PC-9 (cell line): ENCODE data around the gene DPH5. TPM values are rescaled to one million over a fixed set of nuclear protein-coding genes. Genes with fewer than 3 reads are reported as not detected.

ENCODE experiments used
- BruUV-seq: library from RNA; stranded (reverse); fragments of 400-500 nt; replicated peaks from 2 replicates; lab custom pipeline; 2021; lab: Mats Ljungman, UMichigan
- CTCF ChIA-PET: fragments of 300-600 bp; sonication (Branson Sonifier 250); formaldehyde crosslinking; loops from one replicate; lab custom pipeline; 2022; ENCODE audit warnings: antibody characterized with exemption; lab: Charles Lee
- POLR2A ChIA-PET: fragments of 300-600 bp; sonication (Branson Sonifier 250); formaldehyde crosslinking; loops from one replicate; lab custom pipeline; 2022; ENCODE audit warnings: antibody characterized with exemption; ENCODE audit not compliant: unreplicated experiment; lab: Charles Lee
- DNase-seq, 2 experiments: peaks; one replicate each; pipeline versions ENCODE4 v3.0.0 to v3.0.0-alpha.2; 2015 to 2022; ENCODE audit warnings: mixed read lengths in 1 of 2
- H2AFZ ChIP-seq: fragments of 200-600 bp; sonication (generic); 2 replicates; pipeline ENCODE4 v1.8.1; 2017; ENCODE audit warnings: antibody characterized with exemption
- H3F3A ChIP-seq: fragments of 200-600 bp; sonication (generic); 2 replicates; pipeline ENCODE4 v1.8.1; 2017; ENCODE audit warnings: antibody characterized with exemption, mild to moderate bottlenecking, low read depth; ENCODE audit not compliant: insufficient read depth
- H3K27ac ChIP-seq: fragments of 200-600 bp; sonication (generic); 2 replicates; pipeline ENCODE4 v1.6.1; 2016; ENCODE audit warnings: mixed run types
- H3K27me3 ChIP-seq: fragments of 200-600 bp; sonication (generic); 2 replicates; pipeline ENCODE4 v1.6.1; 2016; ENCODE audit warnings: low read depth, mixed run types; ENCODE audit not compliant: insufficient read depth
- H3K36me3 ChIP-seq: fragments of 200-600 bp; sonication (generic); 2 replicates; pipeline ENCODE4 v1.6.1; 2016; ENCODE audit warnings: low read depth, mixed run types
- H3K4me1 ChIP-seq: fragments of 200-600 bp; sonication (generic); replicated peaks from 2 replicates; pipeline ENCODE4 v1.6.1; 2016; ENCODE audit warnings: mixed run types; ENCODE audit not compliant: insufficient read depth
- H3K4me2 ChIP-seq: fragments of 200-600 bp; sonication (generic); 2 replicates; pipeline ENCODE4 v1.6.1; 2017; ENCODE audit warnings: mixed run types
- H3K4me3 ChIP-seq: fragments of 200-600 bp; sonication (generic); 2 replicates; pipeline ENCODE4 v1.6.1; 2016; ENCODE audit warnings: mixed run types
- H3K79me2 ChIP-seq: fragments of 200-600 bp; sonication (generic); 2 replicates; pipeline ENCODE4 v1.6.1; 2017; ENCODE audit warnings: low read depth, mixed run types
- H3K9me2 ChIP-seq: fragments of 200-600 bp; sonication (generic); 2 replicates; pipeline ENCODE4 v1.8.1; 2017; ENCODE audit warnings: mild to moderate bottlenecking; ENCODE audit not compliant: insufficient read depth
- H3K9me3 ChIP-seq: fragments of 200-600 bp; sonication (generic); 2 replicates; pipeline ENCODE4 v1.8.1; 2016; ENCODE audit warnings: low read depth; ENCODE audit not compliant: insufficient read depth
- H4K20me1 ChIP-seq: fragments of 200-600 bp; sonication (generic); 2 replicates; pipeline ENCODE4 v1.8.1; 2017; ENCODE audit not compliant: insufficient read depth
- EZH2 ChIP-seq: fragments of 200-600 bp; sonication (generic); IDR thresholded peaks from 2 replicates; pipeline ENCODE4 v1.8.0; 2017; ENCODE audit warnings: antibody characterized with exemption, low read depth
- intact Hi-C: fragments of 100-400 bp; cut with micrococcal nuclease; formaldehyde crosslinking; loops from one replicate; pipeline ENCODE4 v1.10.0; 2022; ENCODE audit not compliant: unreplicated experiment
- total RNA-seq: library from RNA; stranded (reverse); gene quantifications from 2 replicates; pipeline ENCODE4 v1.2.3, GENCODE V29; 2021
- TF ChIP-seq, protein P1 (sequence below): fragments of 200-600 bp; sonication (generic); conservative IDR thresholded peaks from 2 replicates; pipeline ENCODE4 v1.6.1; 2017; ENCODE audit warnings: mixed run types, antibody characterized with exemption, mild to moderate bottlenecking, moderate library complexity

The DPH5 gene
- total RNA-seq, 1 experiment from 2014 or later = 39.4 TPM

DNA sequence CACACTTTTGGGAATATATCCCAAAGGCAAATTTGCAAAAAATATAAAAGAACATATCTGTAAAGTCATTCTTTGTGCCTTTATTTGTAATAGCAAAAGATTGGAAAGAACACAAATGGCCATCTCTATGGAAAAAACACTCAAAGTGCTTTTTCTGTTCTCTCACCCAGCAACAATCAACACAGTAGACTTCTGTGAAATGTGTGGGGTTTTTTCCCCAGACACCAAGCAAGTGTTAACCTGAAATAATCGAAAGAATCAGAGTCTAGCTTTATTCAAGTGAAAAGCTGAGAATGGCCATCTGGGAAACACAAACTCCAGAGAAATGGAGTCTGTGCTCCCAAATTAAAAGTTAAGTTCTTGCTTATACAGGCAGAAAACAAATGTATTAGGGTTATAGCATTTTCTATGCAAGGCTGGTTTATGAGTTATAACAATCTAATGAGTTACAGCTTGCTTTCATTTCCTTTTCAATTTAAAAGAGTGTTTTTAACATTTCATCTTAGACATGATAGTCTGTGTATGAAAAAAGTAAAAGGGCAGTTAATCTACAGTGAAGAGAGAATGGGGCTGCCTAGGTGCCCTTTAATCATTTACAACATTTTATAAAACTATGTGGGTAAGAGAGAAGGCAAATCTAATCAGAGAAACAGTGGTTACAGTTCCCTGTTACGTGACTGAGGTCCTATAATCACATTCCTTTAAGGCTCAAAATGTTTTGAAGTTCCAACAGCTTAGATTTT lies 83.1 kb downstream of the DPH5 start:
- Histone ChIP-seq H3K36me3 (peaks cover 36% of the 10 kb centered on the region), H3K27ac (no peak overlapping the region; the same call in 1 of the 2 replicates), H3K4me2 (no peak overlapping the region), H4K20me1 (peaks cover 5% of the 10 kb centered on the region; the same call in 1 of the 2 replicates), H3K27me3 (no peaks in the 10 kb centered on the region), H3K4me3 (no peak overlapping the region), H3K9me2 (peaks cover 3% of the 10 kb centered on the region; the same call in 1 of the 2 replicates), H2AFZ (no peak overlapping the region), H3K79me2 (peaks cover 18% of the 10 kb centered on the region; the same call in 1 of the 2 replicates), H3K9me3 (no peaks in the 10 kb centered on the region), H3F3A (no peaks in the 10 kb centered on the region; the same call in 1 of the 2 replicates), H3K4me1 (peaks cover 5% of the 10 kb centered on the region; the same call in 1 of the 2 replicates)
- BruUV-seq = no TSS peak
- intact Hi-C loops = no loop called here
- TF ChIP-seq, protein P1, sequence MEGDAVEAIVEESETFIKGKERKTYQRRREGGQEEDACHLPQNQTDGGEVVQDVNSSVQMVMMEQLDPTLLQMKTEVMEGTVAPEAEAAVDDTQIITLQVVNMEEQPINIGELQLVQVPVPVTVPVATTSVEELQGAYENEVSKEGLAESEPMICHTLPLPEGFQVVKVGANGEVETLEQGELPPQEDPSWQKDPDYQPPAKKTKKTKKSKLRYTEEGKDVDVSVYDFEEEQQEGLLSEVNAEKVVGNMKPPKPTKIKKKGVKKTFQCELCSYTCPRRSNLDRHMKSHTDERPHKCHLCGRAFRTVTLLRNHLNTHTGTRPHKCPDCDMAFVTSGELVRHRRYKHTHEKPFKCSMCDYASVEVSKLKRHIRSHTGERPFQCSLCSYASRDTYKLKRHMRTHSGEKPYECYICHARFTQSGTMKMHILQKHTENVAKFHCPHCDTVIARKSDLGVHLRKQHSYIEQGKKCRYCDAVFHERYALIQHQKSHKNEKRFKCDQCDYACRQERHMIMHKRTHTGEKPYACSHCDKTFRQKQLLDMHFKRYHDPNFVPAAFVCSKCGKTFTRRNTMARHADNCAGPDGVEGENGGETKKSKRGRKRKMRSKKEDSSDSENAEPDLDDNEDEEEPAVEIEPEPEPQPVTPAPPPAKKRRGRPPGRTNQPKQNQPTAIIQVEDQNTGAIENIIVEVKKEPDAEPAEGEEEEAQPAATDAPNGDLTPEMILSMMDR = no peak
- no peak for DNase-seq
- ChIA-PET CTCF (no interaction called here), POLR2A (interaction anchor here (0.7 kb wide), 1 partner anchor 249 kb away, joined by 4 read pairs; no protein-coding TSS in a partner anchor)

DNA sequence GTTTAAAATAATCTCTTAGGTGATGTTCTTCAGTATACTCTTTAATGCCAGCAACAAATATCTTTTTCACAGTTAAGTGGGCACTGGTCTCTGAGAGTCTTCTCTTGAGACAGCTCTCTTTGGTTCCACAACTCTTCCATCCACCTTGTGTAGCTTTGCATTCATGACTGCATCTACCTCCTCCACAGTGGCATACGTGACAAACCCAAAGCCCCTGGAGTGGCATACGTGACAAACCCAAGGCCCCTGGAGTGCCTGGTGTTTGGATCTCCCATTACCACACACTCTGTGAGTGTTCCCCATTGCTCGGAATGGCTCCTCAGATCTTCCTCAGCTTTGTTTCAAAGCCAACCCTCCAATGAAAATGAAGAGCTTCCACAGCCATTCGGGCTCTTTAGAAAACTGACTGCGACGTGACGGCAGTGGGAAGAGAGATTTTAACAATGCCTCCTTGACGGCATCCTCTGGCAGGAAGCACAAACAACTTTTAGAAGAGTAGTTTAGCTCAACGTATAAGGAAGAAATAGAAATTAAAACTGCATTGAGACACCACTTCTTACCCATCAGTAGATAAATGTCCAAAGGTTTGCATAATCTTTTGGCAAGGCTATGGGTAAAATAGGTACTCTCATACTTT lies 83.9 kb downstream of the DPH5 start:
- POLR2A ChIA-PET = no interaction called here
- Histone ChIP-seq H2AFZ (no peak overlapping the region), H3K27ac (no peak overlapping the region), H3K36me3 (peaks cover 36% of the 10 kb centered on the region), H3K4me1 (peaks cover 5% of the 10 kb centered on the region; the same call in 1 of the 2 replicates), H3K4me3 (no peak overlapping the region), H3K9me3 (no peaks in the 10 kb centered on the region), H3K4me2 (no peak overlapping the region), H3K27me3 (no peaks in the 10 kb centered on the region), H3F3A (no peaks in the 10 kb centered on the region; the same call in 1 of the 2 replicates), H4K20me1 (peaks cover 3% of the 10 kb centered on the region; the same call in 1 of the 2 replicates), H3K9me2 (peaks cover 3% of the 10 kb centered on the region; the same call in 1 of the 2 replicates), H3K79me2 (peaks cover 10% of the 10 kb centered on the region; the same call in 1 of the 2 replicates)
- intact Hi-C loops = no loop called here
- no TSS peak for BruUV-seq
- CTCF ChIA-PET = no interaction called here
- DNase-seq = no peak
- no peak for TF ChIP-seq EZH2
- TF ChIP-seq, protein P1 = no peak

DNA sequence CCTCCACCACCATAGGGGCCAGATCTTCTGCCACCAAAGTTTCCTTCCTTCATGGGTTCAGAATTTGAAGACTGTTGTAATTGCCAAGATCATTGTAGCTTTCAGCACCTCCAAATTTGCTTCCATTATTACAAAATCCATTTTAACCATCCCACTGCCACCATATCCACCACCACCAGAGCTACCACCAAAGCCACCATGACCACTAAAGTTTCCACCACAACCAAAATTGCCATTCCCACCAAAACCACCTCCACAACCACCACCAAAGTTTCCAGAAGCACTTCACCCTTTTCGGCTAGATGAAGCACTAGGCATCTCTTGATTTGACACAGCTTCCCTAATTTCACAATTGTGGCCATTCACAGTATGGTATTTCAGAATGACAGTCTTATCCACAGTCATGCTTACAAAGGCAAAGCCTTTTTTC lies 84.5 kb downstream of the DPH5 start:
- BruUV-seq = no TSS peak
- Histone ChIP-seq H3K4me2 (no peak overlapping the region), H3K36me3 (peaks cover 36% of the 10 kb centered on the region), H3K4me1 (peaks cover 5% of the 10 kb centered on the region; the same call in 1 of the 2 replicates), H2AFZ (no peak overlapping the region), H3K9me2 (peaks cover 3% of the 10 kb centered on the region; the same call in 1 of the 2 replicates), H3K27ac (no peak overlapping the region), H3K9me3 (no peaks in the 10 kb centered on the region), H3F3A (no peaks in the 10 kb centered on the region; the same call in 1 of the 2 replicates), H3K4me3 (no peak overlapping the region), H4K20me1 (peaks cover 3% of the 10 kb centered on the region; the same call in 1 of the 2 replicates), H3K79me2 (0 out of 2 replicates have a peak, but pooled peaks cover 6% of the 10 kb centered on the region), H3K27me3 (no peaks in the 10 kb centered on the region)
- DNase-seq = peak in 1 of 2 experiments; percentile 21
- ChIA-PET CTCF (no interaction called here), POLR2A (no interaction called here)
- TF ChIP-seq, protein P1 = no peak
- no peak for TF ChIP-seq EZH2
- intact Hi-C loops = no loop called here
